Osteoblast (primary cell): ENCODE data around the gene ZNF219. TPM values are rescaled to one million over a fixed set of nuclear protein-coding genes. Genes with fewer than 3 reads are reported as not detected.

Experiments used
- DNase-seq: peaks from one replicate; pipeline ENCODE4 v3.0.0; 2011; ENCODE audit warnings: low spot score, mixed read lengths; ENCODE audit not compliant: insufficient read length; ENCODE audit errors: missing footprints
- H2AFZ ChIP-seq: 2 replicates; pipeline ENCODE4 v1.6.0; 2011; ENCODE audit warnings: mild to moderate bottlenecking, low read length
- H3K27ac ChIP-seq: 2 replicates; pipeline ENCODE4 v1.5.1; 2011; ENCODE audit warnings: mild to moderate bottlenecking, low read depth, low read length, moderate library complexity
- H3K27me3 ChIP-seq: 2 replicates; pipeline ENCODE4 v1.6.0; 2012; ENCODE audit warnings: mild to moderate bottlenecking, control low read depth, inconsistent platforms, low read length, moderate library complexity; ENCODE audit not compliant: insufficient read depth
- H3K36me3 ChIP-seq: 2 replicates; pipeline ENCODE4 v1.5.1; 2011; ENCODE audit warnings: mild to moderate bottlenecking, low read length, control low read depth, moderate library complexity; ENCODE audit not compliant: insufficient read depth
- H3K4me1 ChIP-seq: 2 replicates; pipeline ENCODE4 v1.5.1; 2011; ENCODE audit warnings: mild to moderate bottlenecking, low read length, control low read depth, moderate library complexity; ENCODE audit not compliant: insufficient read depth
- H3K4me2 ChIP-seq: 2 replicates; pipeline ENCODE4 v1.6.0; 2011; ENCODE audit warnings: mild to moderate bottlenecking, low read length; ENCODE audit not compliant: insufficient read depth
- H3K4me3 ChIP-seq: fragments of 200-600 bp; sonication (generic); 3 replicates; pipeline ENCODE4 v1.5.1; 2012; ENCODE audit warnings: mild to moderate bottlenecking, low read length, inconsistent platforms; ENCODE audit not compliant: insufficient read depth
- H3K79me2 ChIP-seq: 2 replicates; pipeline ENCODE4 v1.6.0; 2012; ENCODE audit warnings: mild to moderate bottlenecking, low read length, control low read depth, inconsistent platforms; ENCODE audit not compliant: insufficient read depth
- H3K9me3 ChIP-seq: 2 replicates; pipeline ENCODE4 v1.5.1; 2011; ENCODE audit warnings: low read depth, low read length, control low read depth
- H4K20me1 ChIP-seq: 2 replicates; pipeline ENCODE4 v1.6.0; 2012; ENCODE audit warnings: mild to moderate bottlenecking, low read length, control low read depth; ENCODE audit not compliant: insufficient read depth
- total RNA-seq: library from RNA; depleted of rRNA; stranded (reverse); fragments of >200 nt; gene quantifications from 2 replicates; pipeline ENCODE4 v1.2.3, GENCODE V29; 2012
- TF ChIP-seq, protein P1 (sequence below): IDR thresholded peaks from 2 replicates; pipeline ENCODE4 v1.5.1; 2011; ENCODE audit warnings: mild to moderate bottlenecking, low read depth, low read length, moderate library complexity; ENCODE audit errors: extremely low read depth

The ZNF219 gene
- total RNA-seq, 1 donor: 9.4 TPM

DNA sequence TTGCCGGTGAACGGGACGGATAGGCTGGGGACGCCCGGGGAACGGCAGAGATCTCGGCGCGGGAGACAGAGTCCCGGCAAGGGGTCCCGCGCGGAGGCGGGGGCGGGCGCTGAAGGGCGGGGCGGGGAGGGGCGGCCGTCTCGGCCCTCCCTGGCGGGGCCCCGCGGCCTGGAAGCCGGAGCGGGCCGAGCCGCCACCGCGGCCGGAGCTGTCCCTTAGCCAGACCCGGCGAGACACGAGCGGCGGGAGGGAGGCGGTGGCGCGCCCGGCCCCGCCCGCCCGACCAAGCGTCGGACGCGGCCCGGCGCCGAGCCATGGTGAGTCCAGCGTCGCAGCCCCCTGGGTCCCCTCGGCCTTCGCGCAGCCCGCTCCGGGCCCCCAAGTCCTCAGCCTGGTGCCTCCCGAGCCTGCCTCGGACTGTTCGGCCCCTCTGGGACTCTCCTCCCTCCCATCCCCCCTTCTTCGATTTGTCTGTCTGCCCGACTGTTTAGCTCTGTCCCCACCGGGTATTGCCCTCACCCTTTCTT is 28.3 kb downstream of the ZNF219 start, which contains the start of gene ARHGEF40:
TSS of gene ARHGEF40 (plus strand) at position 222 of the 527 bp plus-strand sequence. CDS start at position 315, 93 bp downstream.
- Histone ChIP-seq H3K9me3 (no peaks in the 10 kb centered on the region), H3K79me2 (peaks cover 17% of the 10 kb centered on the region), H3K4me2 (peak within 1 kb of the TSS; percentile 93), H3K36me3 (peaks cover 20% of the 10 kb centered on the region), H3K4me3 (peak within 1 kb of the TSS; percentile 76), H4K20me1 (peaks cover 19% of the 10 kb centered on the region), H3K4me1 (peaks cover 35% of the 10 kb centered on the region), H3K27ac (peak within 1 kb of the TSS; percentile 91), H2AFZ (peak within 1 kb of the TSS; percentile 87), H3K27me3 (no peaks in the 10 kb centered on the region)
- TF ChIP-seq, protein P1, sequence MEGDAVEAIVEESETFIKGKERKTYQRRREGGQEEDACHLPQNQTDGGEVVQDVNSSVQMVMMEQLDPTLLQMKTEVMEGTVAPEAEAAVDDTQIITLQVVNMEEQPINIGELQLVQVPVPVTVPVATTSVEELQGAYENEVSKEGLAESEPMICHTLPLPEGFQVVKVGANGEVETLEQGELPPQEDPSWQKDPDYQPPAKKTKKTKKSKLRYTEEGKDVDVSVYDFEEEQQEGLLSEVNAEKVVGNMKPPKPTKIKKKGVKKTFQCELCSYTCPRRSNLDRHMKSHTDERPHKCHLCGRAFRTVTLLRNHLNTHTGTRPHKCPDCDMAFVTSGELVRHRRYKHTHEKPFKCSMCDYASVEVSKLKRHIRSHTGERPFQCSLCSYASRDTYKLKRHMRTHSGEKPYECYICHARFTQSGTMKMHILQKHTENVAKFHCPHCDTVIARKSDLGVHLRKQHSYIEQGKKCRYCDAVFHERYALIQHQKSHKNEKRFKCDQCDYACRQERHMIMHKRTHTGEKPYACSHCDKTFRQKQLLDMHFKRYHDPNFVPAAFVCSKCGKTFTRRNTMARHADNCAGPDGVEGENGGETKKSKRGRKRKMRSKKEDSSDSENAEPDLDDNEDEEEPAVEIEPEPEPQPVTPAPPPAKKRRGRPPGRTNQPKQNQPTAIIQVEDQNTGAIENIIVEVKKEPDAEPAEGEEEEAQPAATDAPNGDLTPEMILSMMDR: no peak
- peak; percentile 92 for DNase-seq

DNA sequence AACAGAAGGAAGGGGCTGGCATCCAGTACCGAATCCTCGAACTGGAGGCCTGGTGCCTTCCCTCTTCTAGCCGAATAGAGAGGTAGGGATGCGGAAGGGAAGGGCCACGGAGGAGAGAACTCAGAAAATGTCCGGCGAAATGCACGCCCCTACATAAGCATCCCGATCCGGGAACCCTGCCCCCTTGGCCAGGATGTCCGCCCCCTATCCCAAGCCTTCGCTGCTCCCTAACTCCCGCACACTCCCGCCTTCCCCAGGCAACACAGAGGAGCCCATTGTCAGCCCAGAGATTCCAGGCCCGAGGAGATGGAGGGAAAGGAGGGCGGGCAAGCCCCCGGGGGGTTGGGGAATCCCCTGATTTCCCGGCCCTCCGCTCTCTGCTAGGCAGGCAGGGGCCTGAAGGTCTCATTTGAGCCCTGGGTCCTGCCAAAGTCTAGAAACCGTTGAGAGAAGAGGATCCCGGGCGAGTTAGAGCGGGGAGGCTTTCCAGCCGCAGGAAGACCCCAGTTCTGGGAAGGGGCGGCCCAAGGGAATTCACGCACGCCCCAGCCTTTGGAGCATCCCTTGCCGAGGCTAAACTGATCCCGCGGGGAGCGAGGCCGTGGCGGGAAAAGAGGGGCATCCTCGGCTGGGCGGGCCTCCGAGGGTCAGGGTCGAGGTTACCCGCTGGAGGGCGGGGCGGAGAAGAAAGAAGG is 28.9 kb downstream of the ZNF219 start:
- Histone ChIP-seq H3K36me3 (peaks cover 15% of the 10 kb centered on the region), H3K4me3 (peak overlapping the region; percentile 76), H3K4me1 (peaks cover 35% of the 10 kb centered on the region), H3K9me3 (no peaks in the 10 kb centered on the region), H3K27ac (peak overlapping the region; percentile 63), H3K4me2 (peak overlapping the region; percentile 92), H3K79me2 (peaks cover 17% of the 10 kb centered on the region), H3K27me3 (no peaks in the 10 kb centered on the region), H2AFZ (peak overlapping the region; percentile 87), H4K20me1 (peaks cover 15% of the 10 kb centered on the region)
- TF ChIP-seq, protein P1: no peak
- DNase-seq: peak; percentile 88

DNA sequence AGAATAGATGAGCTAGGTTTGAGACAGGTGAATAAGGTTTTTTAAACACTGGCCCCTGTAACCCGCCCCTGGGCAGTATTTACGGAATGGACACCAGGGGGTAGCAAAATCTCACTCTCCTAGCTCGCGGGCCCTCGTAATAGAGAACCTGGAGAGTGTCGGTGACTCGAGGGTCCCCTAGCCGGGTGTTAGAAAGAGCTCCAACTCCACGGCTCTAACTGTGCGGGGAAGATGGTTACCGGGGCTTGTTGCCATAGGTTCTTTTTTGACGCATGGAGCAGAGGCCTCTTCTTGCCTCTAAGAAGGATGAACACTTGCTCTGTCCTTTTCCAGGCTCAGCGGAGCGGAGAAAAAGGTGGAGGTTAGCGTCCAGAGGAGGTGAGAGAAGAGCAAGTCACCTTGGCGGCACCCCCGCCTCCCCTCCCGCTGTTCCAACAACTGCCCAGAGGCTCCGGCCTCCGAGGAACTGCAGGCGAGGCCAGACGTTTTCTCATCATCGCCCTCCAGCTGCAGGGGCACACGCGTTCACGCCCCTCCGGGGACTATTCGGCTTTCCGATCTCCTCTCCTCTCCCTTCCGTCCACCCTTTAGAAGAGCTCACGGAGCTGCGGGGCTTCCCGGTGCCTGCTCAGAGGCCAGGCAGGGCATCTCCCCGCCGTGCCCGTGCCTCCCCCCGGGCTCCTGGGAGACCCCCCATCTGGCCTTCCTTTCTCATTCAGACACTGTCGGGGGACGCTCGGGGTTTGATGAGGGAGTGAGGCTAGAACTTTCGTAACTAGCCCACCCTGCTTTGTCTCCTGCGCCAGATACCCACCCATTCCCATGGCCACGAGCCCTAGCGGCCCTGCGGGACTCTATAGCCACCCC is 29.7 kb downstream of the ZNF219 start:
- TF ChIP-seq, protein P1: peak; percentile 67
- peak; percentile 88 for DNase-seq
- peaks cover 10% of the 10 kb centered on the region for H3K36me3 ChIP-seq
- peak overlapping the region; percentile 63 for H3K27ac ChIP-seq
- H3K9me3 ChIP-seq: no peaks in the 10 kb centered on the region
- peaks cover 10% of the 10 kb centered on the region for H4K20me1 ChIP-seq
- H2AFZ ChIP-seq: peak overlapping the region; percentile 87
- H3K4me3 ChIP-seq: peak overlapping the region; percentile 76
- H3K79me2 ChIP-seq: peaks cover 11% of the 10 kb centered on the region
- H3K4me1 ChIP-seq: peaks cover 37% of the 10 kb centered on the region
- peak overlapping the region; percentile 92 for H3K4me2 ChIP-seq
- H3K27me3 ChIP-seq: no peaks in the 10 kb centered on the region
